Mammary epithelial cell (primary cell): ENCODE data around the gene DST.

Source experiments
- EZH2 ChIP-seq: IDR thresholded peaks from 2 replicates; pipeline ENCODE4 v1.6.1; 2012; ENCODE audit warnings: low read length, inconsistent platforms, borderline replicate concordance
- TF ChIP-seq, protein P1 (sequence below), 2 donors: IDR thresholded peaks in 1 of 2; conservative IDR thresholded peaks in 1 of 2; 2 replicates each; pipeline ENCODE4 v1.5.1; 2011 to 2012; ENCODE audit warnings: inconsistent platforms in 2 of 2, low read length in 2 of 2, mild to moderate bottlenecking in 2 of 2, control low read depth in 1 of 2, low read depth in 1 of 2; ENCODE audit not compliant: insufficient read depth in 1 of 2; ENCODE audit errors: extremely low read depth in 1 of 2

GRCh38 chr6:56571605-56572004, 71.1 kb downstream of the DST start:
- TF ChIP-seq, protein P1, sequence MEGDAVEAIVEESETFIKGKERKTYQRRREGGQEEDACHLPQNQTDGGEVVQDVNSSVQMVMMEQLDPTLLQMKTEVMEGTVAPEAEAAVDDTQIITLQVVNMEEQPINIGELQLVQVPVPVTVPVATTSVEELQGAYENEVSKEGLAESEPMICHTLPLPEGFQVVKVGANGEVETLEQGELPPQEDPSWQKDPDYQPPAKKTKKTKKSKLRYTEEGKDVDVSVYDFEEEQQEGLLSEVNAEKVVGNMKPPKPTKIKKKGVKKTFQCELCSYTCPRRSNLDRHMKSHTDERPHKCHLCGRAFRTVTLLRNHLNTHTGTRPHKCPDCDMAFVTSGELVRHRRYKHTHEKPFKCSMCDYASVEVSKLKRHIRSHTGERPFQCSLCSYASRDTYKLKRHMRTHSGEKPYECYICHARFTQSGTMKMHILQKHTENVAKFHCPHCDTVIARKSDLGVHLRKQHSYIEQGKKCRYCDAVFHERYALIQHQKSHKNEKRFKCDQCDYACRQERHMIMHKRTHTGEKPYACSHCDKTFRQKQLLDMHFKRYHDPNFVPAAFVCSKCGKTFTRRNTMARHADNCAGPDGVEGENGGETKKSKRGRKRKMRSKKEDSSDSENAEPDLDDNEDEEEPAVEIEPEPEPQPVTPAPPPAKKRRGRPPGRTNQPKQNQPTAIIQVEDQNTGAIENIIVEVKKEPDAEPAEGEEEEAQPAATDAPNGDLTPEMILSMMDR (conservative IDR thresholded peaks at IDR 0.05 in 1 of 2, IDR thresholded peaks at IDR 0.05 in 1 of 2; ENCODE audit: extremely low read depth in 1 of 2, insufficient read depth in 1 of 2, low read depth in 1 of 2, low read length in 2 of 2): no peak
- no peak for TF ChIP-seq EZH2
